ENCODE measurements around the gene BTNL9. TPM values are rescaled to one million over a fixed set of nuclear protein-coding genes. Genes with fewer than 3 reads are reported as not detected.

Gene BTNL9
- total and polyA plus RNA-seq, 9 of the 15 experiments (the other 6 are each of a cell fraction or from before 2014, with no cell fraction given) = 3.7 to 86.7 (median 29.4) TPM

- TF ChIP-seq FOXJ3 (CRISPR knock-in tag; IDR thresholded peaks at IDR 0.05) (no peak), KHSRP (IDR thresholded peaks at IDR 0.05) (0 out of 2 replicates have a peak, but pooled peaks have one; percentile 19), CREM (IDR thresholded peaks at IDR 0.05; ENCODE audit: low read depth) (peak; percentile 51), HDAC1 (IDR thresholded peaks at IDR 0.05) (peak in 1 of 2 experiments; percentile 94; a peak in 2 of 4 replicates), POLR2B (IDR thresholded peaks at IDR 0.05; ENCODE audit: low read depth, partially characterized antibody) (peak; percentile 98), GATAD2A (IDR thresholded peaks at IDR 0.05) (no peak), TBP (optimal IDR thresholded peaks at IDR 0.05; ENCODE audit: low read depth, low read length) (peak; percentile 95), JUN (IDR thresholded peaks at IDR 0.05; ENCODE audit: borderline replicate concordance, low read depth, low read length) (peak; percentile 43; the same call in 1 of the 2 replicates), JUN (CRISPR knock-in tag; IDR thresholded peaks at IDR 0.05; ENCODE audit: borderline replicate concordance) (no peak), HMG20B (CRISPR knock-in tag; IDR thresholded peaks at IDR 0.05) (no peak), GATAD2B (IDR thresholded peaks at IDR 0.05; ENCODE audit: borderline replicate concordance) (peak; percentile 17; the same call in 1 of the 2 replicates), SRSF3 (IDR thresholded peaks at IDR 0.05; ENCODE audit: insufficient read depth, low read length) (no peak), NEUROD1 (IDR thresholded peaks at IDR 0.05; ENCODE audit: borderline replicate concordance, low read depth, low read length, partially characterized antibody) (peak; percentile 63), KLF13 (tag; IDR thresholded peaks at IDR 0.05; ENCODE audit: borderline replicate concordance, low read depth) (peak; percentile 98), NCOR1 (IDR thresholded peaks at IDR 0.05) (peak; percentile 77), RCOR1 (IDR thresholded peaks at IDR 0.05; ENCODE audit: borderline replicate concordance in 1 of 2, low read depth in 2 of 2, low read length in 2 of 2) (peak in 1 of 2 experiments; percentile 37; a peak in 2 of 4 replicates), CEBPB (tag; IDR thresholded peaks at IDR 0.05) (peak; percentile 80), L3MBTL2 (IDR thresholded peaks at IDR 0.05) (peak; percentile 52), E2F6 (IDR thresholded peaks at IDR 0.05; ENCODE audit: borderline replicate concordance in 1 of 2, extremely low read depth in 1 of 2, insufficient read depth in 1 of 2, insufficient read length in 1 of 2, low read depth in 1 of 2, low read length in 1 of 2, poor library complexity in 1 of 2, severe bottlenecking in 1 of 2) (peak in 1 of 2 experiments; percentile 36), SMAD1 (IDR thresholded peaks at IDR 0.05; ENCODE audit: low read depth, low read length, partially characterized antibody) (peak; percentile 76), FOSL1 (tag; conservative IDR thresholded peaks at IDR 0.05) (peak; percentile 30; the same call in 1 of the 2 replicates)
- TF ChIP-seq, protein P1, sequence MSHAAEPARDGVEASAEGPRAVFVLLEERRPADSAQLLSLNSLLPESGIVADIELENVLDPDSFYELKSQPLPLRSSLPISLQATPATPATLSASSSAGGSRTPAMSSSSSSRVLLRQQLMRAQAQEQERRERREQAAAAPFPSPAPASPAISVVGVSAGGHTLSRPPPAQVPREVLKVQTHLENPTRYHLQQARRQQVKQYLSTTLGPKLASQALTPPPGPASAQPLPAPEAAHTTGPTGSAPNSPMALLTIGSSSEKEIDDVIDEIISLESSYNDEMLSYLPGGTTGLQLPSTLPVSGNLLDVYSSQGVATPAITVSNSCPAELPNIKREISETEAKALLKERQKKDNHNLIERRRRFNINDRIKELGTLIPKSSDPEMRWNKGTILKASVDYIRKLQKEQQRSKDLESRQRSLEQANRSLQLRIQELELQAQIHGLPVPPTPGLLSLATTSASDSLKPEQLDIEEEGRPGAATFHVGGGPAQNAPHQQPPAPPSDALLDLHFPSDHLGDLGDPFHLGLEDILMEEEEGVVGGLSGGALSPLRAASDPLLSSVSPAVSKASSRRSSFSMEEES (CRISPR knock-in tag; IDR thresholded peaks at IDR 0.05) = no peak
- TF ChIP-seq, protein P2, sequence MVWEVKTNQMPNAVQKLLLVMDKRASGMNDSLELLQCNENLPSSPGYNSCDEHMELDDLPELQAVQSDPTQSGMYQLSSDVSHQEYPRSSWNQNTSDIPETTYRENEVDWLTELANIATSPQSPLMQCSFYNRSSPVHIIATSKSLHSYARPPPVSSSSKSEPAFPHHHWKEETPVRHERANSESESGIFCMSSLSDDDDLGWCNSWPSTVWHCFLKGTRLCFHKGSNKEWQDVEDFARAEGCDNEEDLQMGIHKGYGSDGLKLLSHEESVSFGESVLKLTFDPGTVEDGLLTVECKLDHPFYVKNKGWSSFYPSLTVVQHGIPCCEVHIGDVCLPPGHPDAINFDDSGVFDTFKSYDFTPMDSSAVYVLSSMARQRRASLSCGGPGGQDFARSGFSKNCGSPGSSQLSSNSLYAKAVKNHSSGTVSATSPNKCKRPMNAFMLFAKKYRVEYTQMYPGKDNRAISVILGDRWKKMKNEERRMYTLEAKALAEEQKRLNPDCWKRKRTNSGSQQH (CRISPR knock-in tag; IDR thresholded peaks at IDR 0.05) = no peak
- TF ChIP-seq, protein P3, sequence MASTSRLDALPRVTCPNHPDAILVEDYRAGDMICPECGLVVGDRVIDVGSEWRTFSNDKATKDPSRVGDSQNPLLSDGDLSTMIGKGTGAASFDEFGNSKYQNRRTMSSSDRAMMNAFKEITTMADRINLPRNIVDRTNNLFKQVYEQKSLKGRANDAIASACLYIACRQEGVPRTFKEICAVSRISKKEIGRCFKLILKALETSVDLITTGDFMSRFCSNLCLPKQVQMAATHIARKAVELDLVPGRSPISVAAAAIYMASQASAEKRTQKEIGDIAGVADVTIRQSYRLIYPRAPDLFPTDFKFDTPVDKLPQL (IDR thresholded peaks at IDR 0.05; ENCODE audit: extremely low read depth, insufficient read length) = peak; percentile 39
Measured at GRCh38 chr5:181028032-181028819, 11.8 kb upstream of the BTNL9 start (continued).
